Measurements from ENCODE around the gene TNFAIP2.
"Not testable (repeated sequence)": the region's sequence is repeated elsewhere in the genome, so short reads cannot be mapped to it uniquely, and the experiment has no call there.

The TNFAIP2 gene

DNA sequence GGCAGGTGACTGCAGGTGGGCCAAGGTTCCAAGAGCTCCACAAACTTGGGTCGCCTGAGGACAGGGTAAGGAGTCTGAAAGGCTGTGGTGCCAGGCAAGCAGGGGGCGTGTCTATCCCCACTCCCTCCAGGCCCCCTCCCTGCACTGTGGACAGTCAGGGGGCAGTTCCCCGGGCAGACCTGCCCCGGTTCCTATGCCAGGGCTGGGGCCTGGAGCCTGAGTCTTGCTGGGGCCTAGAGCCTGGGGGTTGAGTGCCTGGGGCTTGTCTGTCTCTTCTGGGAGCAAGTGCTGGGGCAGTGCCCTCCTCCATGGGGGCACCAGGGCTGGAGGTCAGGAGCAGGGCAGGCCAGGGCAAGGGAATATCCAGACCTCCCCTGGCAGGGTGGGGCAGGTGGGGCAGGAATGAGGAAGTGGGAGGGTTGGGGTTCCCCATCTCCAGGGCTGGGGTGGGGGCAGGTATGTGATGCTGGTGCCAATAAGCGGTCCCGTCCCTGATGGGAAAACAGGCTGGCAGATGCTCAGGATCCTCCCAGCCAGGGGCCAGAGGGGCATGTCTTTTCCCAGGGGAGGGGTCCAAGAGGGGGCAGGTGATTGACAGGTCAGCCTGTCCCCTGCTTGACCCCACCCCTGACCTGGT is 11.9 kb upstream of the TNFAIP2 start:
- no peaks in the 10 kb centered on the region for H3K9me3 Mint-ChIP-seq
- H3K27me3 Mint-ChIP-seq, result peaks cover 5% of the 10 kb centered on the region
- peaks cover 15% of the 10 kb centered on the region for H3K4me1 Mint-ChIP-seq (ENCODE audit: low read depth)
- no peaks in the 10 kb centered on the region for H3K36me3 Mint-ChIP-seq (ENCODE audit: low read depth)
- no peak overlapping the region for H3K4me3 Mint-ChIP-seq
- H3K27ac Mint-ChIP-seq, result no peak overlapping the region

DNA sequence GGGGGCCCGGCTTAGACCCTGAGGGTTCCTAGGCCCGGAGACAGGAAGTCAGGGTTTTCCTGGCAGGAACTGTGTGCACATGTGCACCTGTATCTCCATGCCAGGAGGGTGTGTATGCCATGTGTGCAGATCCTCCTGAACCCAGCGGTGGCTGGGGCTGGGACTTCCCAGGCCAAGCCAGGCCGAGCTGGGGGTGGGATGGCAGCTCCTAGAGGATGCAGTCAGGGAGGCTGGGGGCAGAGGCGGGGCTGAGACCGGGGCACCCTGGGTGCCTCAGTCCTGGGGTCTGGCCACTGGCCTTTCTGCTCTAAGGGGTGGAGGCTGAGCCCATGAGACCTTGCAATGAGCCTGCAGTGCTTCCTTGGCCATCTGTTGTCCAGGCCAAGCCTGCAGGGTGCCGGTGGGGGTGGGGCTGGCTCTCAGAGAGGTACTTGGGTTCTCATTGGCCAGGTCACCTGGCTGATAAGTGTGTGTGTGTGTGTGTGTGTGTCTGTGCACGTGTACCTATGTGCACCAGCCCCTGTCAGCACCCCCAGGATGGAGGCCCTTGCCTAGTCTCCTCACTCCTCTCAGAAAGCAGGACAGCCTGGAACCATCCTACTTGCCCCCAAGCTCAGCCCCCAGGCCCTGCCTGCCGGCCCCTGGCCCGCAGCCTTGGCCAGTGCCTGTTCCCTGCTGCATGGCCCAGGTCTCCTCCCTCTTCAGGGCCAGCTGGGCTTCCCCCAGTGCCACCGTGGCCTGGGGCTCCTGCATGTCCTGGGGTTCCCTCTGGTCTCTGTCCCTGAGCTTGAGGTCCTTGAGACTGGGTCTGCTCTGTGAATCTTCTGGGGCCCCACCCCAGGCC is 10.6 kb upstream of the TNFAIP2 start:
- Mint-ChIP-seq H3K4me3 (no peak overlapping the region), H3K4me1 (ENCODE audit: low read depth) (peaks cover 15% of the 10 kb centered on the region), H3K27ac (no peak overlapping the region), H3K27me3 (peaks cover 5% of the 10 kb centered on the region), H3K36me3 (ENCODE audit: low read depth) (no peaks in the 10 kb centered on the region), H3K9me3 (no peaks in the 10 kb centered on the region)

DNA sequence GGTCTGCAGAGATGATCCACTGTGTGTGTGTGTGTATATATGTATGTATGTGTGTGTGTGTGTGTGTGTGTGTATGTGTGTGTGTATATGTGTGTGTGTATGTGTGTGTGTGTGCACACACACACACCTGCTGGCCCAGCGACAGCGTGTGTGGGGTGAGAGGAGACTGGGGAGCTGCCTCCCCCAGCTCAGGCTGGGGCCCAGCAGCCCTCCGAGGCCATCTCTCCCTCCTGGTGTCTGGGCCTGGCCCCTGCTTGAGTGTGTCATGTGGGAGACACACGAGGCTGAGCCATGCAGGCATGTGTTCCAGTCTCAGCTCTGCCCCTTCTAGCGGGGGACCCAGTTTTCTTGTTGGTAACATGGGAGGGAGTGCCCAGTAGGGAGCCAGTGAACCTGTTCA is 10.0 kb upstream of the TNFAIP2 start:
- Mint-ChIP-seq H3K27me3 (peaks cover 5% of the 10 kb centered on the region), H3K36me3 (ENCODE audit: low read depth) (no peaks in the 10 kb centered on the region), H3K9me3 (no peaks in the 10 kb centered on the region), H3K4me1 (ENCODE audit: low read depth) (peaks cover 15% of the 10 kb centered on the region), H3K27ac (no peak overlapping the region), H3K4me3 (no peak overlapping the region)

DNA sequence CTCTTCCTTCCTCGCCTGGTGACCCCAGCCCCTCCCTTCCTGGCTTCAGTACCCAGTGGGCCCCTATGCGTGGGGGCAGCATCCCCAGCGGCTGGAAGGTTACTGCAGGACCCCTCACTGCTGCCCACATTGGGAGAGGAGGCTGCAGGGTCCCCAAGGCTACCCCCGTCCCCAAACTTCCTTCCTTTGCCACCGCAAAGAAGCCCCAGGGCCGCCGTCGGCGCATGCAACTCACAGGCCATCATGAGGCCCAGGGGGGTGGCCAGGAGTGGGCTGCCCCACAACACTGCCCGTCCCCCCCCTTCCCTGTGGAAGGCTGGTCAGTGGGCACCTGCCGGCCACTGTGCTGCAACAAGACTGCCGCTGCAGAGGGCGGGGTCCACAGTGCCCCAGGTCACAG is 9.5 kb upstream of the TNFAIP2 start:
- peaks cover 15% of the 10 kb centered on the region for H3K4me1 Mint-ChIP-seq (ENCODE audit: low read depth)
- H3K27ac Mint-ChIP-seq, result no peak overlapping the region

DNA sequence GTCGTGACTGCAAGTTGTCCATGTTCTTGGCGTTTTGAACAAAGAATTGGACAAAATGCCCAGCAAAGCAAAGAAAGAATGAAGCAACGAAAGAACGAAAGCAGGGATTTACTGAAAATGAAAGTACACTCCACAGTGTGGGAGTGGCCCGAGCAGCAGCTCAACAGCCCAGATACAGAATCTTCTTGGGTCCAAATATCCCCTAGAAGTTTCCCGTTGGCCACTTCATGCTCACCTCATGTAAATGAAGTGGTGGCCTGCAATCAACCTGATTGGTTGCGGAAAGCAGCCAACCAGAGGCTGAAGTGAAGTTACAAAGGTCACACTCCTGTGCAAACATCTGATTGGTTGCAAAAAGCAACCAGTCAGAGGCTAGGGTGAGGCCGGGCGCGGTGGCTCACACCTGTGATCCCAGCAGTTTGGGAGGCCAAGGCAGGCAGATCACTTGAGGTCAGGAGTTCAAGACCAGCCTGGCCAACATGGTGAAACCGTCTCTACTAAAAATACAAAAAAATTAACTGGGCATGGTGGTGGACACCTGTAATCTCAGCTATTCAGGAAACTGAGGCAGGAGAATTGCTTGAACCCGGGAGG is 8.1 kb upstream of the TNFAIP2 start:
- not testable (repeated sequence) for H3K36me3 Mint-ChIP-seq (ENCODE audit: low read depth); H3K9me3 Mint-ChIP-seq; H3K4me3 Mint-ChIP-seq
- Mint-ChIP-seq H3K27me3 (peaks cover 12% of the 10 kb centered on the region), H3K4me1 (ENCODE audit: low read depth) (peaks cover 15% of the 10 kb centered on the region), H3K27ac (peak overlapping the region; percentile 45)

More for the DNA sequence above, 9.5 kb upstream of the TNFAIP2 start:
- H3K36me3 Mint-ChIP-seq (ENCODE audit: low read depth), result no peaks in the 10 kb centered on the region
- peaks cover 5% of the 10 kb centered on the region for H3K27me3 Mint-ChIP-seq
- no peaks in the 10 kb centered on the region for H3K9me3 Mint-ChIP-seq
- no peak overlapping the region for H3K4me3 Mint-ChIP-seq

DNA sequence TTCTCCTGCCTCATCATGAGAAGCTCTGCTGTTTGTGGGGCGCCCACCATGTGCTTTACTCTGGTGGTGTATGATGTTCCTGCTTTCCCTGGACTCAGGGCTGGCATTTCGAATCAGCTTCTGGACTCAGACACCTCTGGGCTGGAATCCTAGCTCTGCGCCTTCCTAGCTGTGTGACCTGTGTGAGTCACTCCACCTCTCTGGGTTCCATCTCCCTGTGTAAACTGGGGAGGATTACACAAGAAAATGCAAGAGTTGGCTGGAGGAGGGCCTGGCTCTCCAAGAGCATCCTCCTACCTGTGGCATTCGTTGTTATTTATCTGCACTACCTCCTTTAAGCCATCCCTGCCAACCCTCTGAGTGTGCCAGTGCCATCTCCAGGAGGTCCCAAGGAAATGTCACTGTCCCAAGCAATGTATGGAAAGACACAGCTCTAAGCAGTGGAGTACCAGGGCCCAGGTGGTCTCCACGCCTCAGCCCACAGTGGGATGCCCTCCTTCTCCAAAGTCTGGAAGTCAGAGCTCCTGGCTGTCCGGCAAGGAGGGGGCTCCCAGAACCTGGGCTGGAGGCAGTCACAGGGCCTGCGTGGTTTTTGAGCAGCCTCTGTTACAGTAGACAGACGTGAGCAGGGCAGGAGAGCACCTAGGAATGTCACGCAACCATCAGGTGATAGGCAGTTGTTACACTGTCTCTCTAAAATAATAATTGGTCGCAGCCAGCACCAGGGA is 7.3 kb upstream of the TNFAIP2 start:
- Mint-ChIP-seq H3K4me3 (no peak overlapping the region), H3K9me3 (no peaks in the 10 kb centered on the region), H3K27ac (no peak overlapping the region), H3K36me3 (ENCODE audit: low read depth) (no peaks in the 10 kb centered on the region), H3K4me1 (ENCODE audit: low read depth) (peaks cover 11% of the 10 kb centered on the region), H3K27me3 (peaks cover 12% of the 10 kb centered on the region)

GRCh38 chr14:103116636-103117035 is 6.6 kb upstream of the TNFAIP2 start:
- no peak overlapping the region for H3K4me3 Mint-ChIP-seq
- no peaks in the 10 kb centered on the region for H3K9me3 Mint-ChIP-seq
- no peak overlapping the region for H3K27ac Mint-ChIP-seq
- peaks cover 15% of the 10 kb centered on the region for H3K27me3 Mint-ChIP-seq
- H3K36me3 Mint-ChIP-seq (ENCODE audit: low read depth), result no peaks in the 10 kb centered on the region
- peaks cover 14% of the 10 kb centered on the region for H3K4me1 Mint-ChIP-seq (ENCODE audit: low read depth)

DNA sequence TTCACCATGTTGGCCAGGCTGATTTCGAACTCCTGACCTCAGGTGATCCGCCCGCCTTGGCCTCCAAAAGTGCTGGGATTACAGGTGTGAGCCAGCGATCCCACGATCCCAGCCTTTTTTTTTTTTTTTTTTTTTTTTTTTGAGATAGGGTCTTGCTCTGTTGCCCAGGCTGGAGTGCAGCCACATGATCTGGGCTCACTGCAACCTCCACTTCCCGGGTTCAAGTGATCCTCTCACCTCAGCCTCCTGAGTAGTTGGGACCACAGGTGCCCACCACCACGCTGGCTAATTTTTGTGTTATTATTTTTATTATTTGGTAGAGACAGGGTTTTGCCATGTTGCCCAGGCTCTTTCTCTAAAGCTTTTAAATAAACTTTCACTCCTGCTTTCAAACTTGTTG is 5.8 kb upstream of the TNFAIP2 start:
- peaks cover 20% of the 10 kb centered on the region for H3K27me3 Mint-ChIP-seq
- not testable (repeated sequence) for H3K36me3 Mint-ChIP-seq (ENCODE audit: low read depth); H3K9me3 Mint-ChIP-seq; H3K4me3 Mint-ChIP-seq; H3K27ac Mint-ChIP-seq
- peaks cover 16% of the 10 kb centered on the region for H3K4me1 Mint-ChIP-seq (ENCODE audit: low read depth)

- H3K27me3 Mint-ChIP-seq, result peaks cover 20% of the 10 kb centered on the region
- H3K9me3 Mint-ChIP-seq, result no peaks in the 10 kb centered on the region
- H3K4me1 Mint-ChIP-seq (ENCODE audit: low read depth), result peaks cover 16% of the 10 kb centered on the region
- H3K27ac Mint-ChIP-seq, result no peak overlapping the region
- H3K36me3 Mint-ChIP-seq (ENCODE audit: low read depth), result no peaks in the 10 kb centered on the region
- H3K4me3 Mint-ChIP-seq, result no peak overlapping the region
Observed at GRCh38 chr14:103118018-103118662, 5.1 kb upstream of the TNFAIP2 start.

DNA sequence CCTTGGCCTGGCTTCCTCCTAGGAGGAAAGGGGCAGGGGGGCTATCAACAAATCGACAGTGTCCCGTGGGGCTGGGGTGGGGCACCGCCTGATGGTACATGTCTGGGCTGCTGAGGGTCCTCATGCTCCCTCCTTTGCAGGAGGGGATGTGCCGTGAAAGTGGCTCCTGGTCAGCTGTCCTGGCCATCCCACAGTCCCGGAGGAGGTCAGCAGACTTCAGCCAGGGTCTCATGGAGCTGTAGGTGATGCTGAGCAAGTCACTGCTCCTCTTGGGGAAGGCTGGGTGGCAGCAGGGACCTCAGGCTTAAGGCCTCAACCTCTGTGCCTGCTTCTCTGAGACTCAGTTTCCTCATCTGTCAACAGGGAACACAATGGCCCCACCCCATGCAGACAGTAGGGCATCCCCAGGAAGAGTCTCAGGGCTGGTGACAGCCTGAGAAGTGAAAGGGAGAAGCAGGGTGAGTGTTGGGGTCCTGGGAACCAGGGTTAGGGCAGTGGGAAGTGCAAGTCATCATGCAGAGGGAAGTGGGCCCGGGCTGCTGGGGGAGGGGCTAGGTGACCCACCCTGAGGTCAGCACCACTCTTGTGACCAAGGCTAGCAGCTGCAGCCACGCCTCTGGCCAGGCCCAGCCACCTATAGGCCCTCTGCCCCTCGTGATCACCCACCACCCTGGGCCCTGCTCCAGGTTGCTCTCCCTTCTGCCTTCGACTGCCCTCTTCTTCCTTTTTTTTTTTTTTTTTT is 4.4 kb upstream of the TNFAIP2 start:
- Mint-ChIP-seq H3K27ac (no peak overlapping the region), H3K27me3 (peaks cover 20% of the 10 kb centered on the region), H3K4me1 (ENCODE audit: low read depth) (peaks cover 16% of the 10 kb centered on the region), H3K9me3 (no peaks in the 10 kb centered on the region), H3K36me3 (ENCODE audit: low read depth) (no peaks in the 10 kb centered on the region), H3K4me3 (no peak overlapping the region)

- H3K36me3 Mint-ChIP-seq (ENCODE audit: low read depth); H3K27ac Mint-ChIP-seq; H3K4me3 Mint-ChIP-seq; H3K9me3 Mint-ChIP-seq: not testable (repeated sequence)
- Mint-ChIP-seq H3K4me1 (ENCODE audit: low read depth) (peaks cover 16% of the 10 kb centered on the region), H3K27me3 (peaks cover 24% of the 10 kb centered on the region)
Observed at GRCh38 chr14:103119527-103119926, 3.7 kb upstream of the TNFAIP2 start.

GRCh38 chr14:103121121-103121845 is 2.0 kb upstream of the TNFAIP2 start:
- H3K27me3 Mint-ChIP-seq, result peaks cover 27% of the 10 kb centered on the region
- no peaks in the 10 kb centered on the region for H3K36me3 Mint-ChIP-seq (ENCODE audit: low read depth)
- H3K4me1 Mint-ChIP-seq (ENCODE audit: low read depth), result peaks cover 5% of the 10 kb centered on the region
- H3K9me3 Mint-ChIP-seq, result no peaks in the 10 kb centered on the region
- H3K4me3 Mint-ChIP-seq, result no peak overlapping the region
- no peak overlapping the region for H3K27ac Mint-ChIP-seq

- Mint-ChIP-seq H3K27me3 (peaks cover 27% of the 10 kb centered on the region), H3K27ac (no peak overlapping the region), H3K9me3 (no peaks in the 10 kb centered on the region), H3K4me3 (peak overlapping the region; percentile 5), H3K4me1 (ENCODE audit: low read depth) (peaks cover 5% of the 10 kb centered on the region), H3K36me3 (ENCODE audit: low read depth) (no peaks in the 10 kb centered on the region)
Observed at GRCh38 chr14:103121846-103122584, 1.2 kb upstream of the TNFAIP2 start.

Data from stimulated activated naive CD8-positive, alpha-beta T cell treated with anti-CD3 and anti-CD28 coated beads, Interleukin-15, Interleukin-2, amounts not matched to agents 100 ng/mL and 50 ng/mL, for 24 hours (primary cell).